Measurements from ENCODE around the gene PSMD12.

PSMD12 gene

DNA sequence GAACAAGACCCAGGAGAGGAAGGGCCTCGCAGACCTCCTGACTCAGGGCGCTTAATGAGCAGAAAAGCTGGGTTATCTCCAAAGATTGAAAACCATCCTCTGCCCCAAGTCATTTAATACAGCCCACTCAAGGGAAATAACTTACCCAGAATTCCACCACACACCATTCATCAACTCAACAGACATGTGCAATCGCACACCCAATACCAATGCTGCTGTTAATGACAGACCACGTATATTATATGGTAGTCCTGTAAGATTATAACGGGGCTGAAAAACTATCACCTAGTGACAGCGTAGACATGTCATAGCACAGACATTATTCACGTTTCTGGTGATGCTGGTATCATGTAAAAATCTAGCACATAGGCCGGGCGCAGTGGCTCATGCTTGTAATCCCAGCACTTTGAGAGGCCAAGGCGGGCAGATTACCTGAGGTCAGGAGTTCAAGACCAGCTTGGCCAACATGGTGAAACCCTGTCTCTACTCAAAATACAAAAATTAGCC, 68.9 kb downstream of the PSMD12 start:
- DNase-seq: no peak

GRCh38 chr17:67294451-67295199, 71.8 kb downstream of the PSMD12 start:
- no peak for DNase-seq

DNA sequence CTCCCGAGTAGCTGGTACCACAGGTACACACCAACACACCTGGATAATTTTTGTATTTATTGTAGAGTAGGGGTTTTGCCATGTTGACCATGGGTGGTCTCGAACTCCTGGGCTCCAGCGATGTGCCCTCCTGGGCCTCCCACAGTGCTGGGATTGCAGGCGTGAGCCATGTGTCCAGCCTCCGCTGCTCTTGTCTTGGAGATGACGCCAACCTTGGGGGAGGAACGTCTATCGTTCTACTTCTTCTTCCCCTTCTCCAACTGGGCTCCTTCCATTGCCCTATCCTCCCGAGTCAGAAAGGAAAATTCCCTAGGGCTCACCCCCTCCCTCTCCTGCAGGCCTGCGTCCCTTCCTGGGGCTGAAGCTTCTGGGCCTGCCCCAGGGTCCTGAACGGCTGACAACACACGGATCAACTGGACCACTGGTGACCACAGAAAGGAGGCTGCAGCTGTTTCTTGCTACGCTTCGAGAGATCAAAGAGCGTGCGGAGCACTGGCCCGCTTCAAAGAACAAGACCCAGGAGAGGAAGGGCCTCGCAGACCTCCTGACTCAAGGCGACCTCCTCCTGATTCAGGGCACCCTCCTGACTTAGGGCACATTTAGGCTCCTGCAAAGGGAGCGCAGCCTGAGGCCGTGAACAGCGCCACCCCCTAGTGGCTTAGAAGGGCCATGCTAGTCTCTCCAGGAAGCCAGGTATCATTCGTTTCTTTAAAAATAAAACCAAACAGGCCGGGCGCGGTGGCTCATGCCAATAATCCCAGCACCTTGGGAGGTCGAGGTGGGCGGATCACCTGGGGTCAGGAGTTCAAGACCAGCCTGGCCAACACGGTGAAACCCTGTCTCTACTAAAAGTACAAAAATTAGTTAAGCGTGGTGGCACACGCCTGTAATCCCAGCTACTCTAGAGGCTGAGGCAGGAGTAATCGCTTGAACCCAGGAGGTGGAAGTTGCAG, 72.8 kb downstream of the PSMD12 start:
- DNase-seq: no peak

- no peak for DNase-seq
Observed at GRCh38 chr17:67290711-67291291, 75.6 kb downstream of the PSMD12 start.

- no peak for DNase-seq
Observed at GRCh38 chr17:67290244-67290643, 76.1 kb downstream of the PSMD12 start.

DNA sequence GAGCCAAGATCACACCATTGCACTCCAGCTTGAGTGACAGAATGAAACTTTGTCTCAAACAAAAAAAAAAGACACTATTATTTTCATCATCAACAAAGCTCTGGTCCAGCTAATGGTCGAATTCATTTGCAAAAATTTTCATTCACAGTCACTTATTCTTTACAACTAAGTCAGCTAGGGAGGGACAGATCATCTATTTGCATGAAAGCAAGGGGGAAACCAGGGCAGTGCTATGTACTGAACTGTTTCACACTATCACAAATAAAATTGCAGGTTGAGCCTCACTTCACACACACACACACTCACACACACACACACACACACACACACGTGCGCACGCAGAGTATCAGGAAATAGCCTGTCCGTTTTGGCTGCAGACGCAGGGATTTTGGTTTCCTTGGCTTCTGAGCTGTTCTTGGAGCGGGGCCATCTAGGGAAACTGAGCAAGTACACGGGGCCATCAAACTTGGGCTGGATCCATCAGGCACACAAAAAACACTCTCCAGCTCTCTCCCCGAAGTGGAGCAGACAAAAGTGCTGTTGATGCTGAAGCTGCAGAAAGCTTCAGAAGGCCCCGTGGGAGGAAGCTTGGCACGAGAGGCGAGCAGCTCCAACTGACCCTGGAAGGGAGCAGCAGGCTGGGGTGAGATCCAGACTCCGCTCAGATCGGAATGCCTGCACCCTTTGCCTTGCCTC, 77.0 kb downstream of the PSMD12 start:
- no peak for DNase-seq
